G401.6 (cell line): Measurements from ENCODE around the gene JADE1.

Experiments used
- FAIRE-seq: peaks from 2 replicates; lab custom pipeline; 2012; peaks lifted over from hg19 to GRCh38; lab: Jason Lieb, UNC

Gene JADE1

GRCh38 chr4:128846063-128846462 is 36.6 kb downstream of the JADE1 start:
- FAIRE-seq = no peak

- no peak for FAIRE-seq
Observed at GRCh38 chr4:128847082-128847724, 37.7 kb downstream of the JADE1 start.

- no peak for FAIRE-seq
Observed at GRCh38 chr4:128848461-128848860, 39.0 kb downstream of the JADE1 start.

GRCh38 chr4:128850252-128850651 is 40.8 kb downstream of the JADE1 start:
- FAIRE-seq = no peak

DNA sequence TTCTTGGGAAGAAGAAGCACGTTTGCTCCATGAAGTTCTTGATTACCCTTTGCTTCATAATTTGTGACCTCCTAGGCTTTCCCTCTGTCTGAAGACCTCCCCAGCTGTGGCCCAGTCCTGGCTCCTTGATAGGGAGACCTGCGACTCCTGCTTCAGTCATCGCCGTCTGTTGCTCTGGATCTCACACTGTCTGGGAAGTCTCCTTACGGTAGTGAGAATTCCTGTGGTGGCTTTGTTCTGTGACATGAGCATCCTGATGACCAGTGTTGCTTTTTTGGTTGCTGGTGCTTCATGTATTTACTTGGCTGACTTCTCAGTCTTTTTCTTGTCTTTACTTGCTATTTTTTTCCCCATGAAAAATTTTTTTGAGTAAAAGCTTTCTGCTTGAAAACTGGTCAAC is 44.2 kb downstream of the JADE1 start:
- no peak for FAIRE-seq

DNA sequence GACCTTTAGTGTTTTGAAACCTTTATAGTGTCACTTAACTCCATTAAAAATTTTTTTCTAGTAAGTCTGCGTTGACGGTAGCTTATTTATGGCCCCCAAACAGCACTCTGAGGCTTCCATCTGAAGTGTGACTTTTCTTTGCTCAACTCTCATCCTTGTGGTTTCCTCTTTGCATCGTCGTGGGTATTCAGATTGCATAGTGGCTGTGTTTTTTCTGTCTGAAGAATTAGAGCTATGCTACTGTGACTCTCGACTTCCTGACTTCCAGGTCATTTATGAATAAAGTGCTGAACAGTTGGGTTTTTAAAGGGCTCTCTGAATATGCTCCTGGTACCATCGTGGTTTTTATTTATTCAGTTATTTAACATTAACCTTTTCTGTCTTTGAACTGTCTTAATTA is 44.9 kb downstream of the JADE1 start:
- no peak for FAIRE-seq

GRCh38 chr4:128855621-128856020 is 46.1 kb downstream of the JADE1 start:
- no peak for FAIRE-seq

GRCh38 chr4:128856246-128856645 is 46.7 kb downstream of the JADE1 start:
- FAIRE-seq = no peak

GRCh38 chr4:128858879-128859671 is 49.6 kb downstream of the JADE1 start:
- no peak for FAIRE-seq

DNA sequence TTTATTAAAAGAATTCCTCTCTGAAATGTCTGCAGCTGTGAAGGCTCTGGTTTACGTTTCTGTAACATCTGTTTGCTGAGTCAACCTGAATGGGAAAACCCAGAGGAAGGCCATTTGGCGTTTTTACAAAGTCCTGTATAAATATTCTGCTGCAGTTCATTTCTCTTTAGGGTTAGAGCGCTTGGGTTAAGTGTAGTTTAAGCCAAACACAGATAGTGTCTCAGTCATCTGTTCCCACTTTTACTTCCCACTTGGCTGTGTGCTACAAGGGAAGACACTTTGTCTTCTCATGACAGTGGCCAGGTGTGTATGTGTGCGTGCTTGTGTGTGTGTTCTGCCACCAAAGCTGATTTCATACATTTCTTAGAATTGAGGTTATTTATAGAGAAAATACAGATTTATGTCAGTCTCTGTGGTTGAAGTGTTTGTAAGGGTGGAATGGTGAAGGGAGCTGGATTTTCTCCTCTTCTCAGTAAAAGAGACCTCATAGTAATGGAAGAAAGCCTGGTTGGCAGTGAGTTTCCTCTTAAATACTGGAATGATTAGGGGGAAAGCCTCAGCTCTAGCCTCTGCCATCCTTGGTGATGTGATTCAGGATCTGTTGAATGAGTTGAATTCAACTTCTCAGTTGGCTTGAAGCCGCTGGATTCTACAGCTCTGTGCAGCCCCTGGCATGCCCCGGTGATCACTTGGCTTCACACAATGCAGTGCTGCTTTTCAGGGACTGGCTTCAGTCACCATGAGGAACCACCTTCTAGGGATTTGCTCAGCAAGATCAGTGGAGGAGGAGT is 50.6 kb downstream of the JADE1 start:
- FAIRE-seq = no peak

DNA sequence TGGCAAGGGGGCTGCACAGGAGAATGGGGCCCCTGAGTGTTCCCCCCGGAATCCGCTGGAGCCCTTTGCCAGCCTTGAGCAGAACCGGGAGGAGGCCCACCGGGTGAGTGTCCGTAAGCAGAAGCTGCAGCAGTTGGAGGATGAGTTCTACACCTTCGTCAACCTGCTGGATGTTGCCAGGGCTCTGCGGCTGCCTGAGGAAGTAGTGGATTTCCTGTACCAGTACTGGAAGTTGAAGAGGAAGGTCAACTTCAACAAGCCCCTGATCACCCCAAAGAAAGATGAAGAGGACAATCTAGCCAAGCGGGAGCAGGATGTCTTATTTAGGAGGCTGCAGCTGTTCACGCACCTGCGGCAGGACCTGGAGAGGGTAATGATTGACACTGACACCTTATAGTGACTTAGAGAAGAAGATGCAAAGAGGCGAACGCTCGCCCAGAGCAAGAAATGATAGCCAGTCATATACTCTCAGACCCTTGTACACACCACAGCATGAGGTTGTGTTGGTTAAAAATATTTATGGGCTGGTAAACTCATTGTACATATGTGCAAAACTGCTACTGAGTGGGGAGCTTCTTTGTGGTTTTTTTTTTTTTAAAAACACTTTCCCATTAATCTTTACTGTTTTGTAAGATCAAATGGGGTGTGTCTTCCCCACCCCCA is 52.5 kb downstream of the JADE1 start:
- FAIRE-seq = no peak

DNA sequence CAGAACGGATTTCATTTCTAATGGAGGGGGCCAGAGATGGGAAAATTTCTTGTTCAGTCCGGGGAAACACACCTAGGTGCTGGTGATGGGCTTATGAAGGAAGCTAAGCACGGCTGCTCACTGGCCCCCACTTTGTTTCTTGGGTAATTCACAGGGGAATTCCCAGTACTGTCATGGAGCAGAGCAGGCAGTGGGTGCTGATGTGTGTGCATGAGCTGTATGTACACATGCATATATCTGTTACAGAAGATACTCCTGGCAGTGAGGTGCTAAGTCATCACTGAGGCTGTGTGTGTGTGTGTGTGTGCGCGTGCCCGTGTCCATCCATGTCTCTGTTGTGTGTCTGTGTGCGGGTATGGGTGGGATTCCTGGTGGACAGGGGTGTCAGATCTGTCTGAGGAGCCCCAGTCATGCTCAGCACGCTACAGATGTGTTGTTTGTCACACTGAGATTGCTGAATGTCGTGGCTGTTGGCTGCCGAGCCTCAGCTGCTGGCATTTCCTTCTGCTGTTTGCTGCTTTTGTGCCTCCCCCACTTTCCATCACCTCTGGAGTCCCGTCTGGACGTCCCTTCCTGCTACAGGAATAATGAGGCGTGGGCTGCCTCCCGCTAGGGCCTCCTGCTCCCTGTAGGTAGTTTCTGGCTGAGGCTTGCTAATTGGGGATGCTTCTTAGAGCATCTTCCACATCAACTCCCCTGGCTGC is 53.3 kb downstream of the JADE1 start:
- no peak for FAIRE-seq

DNA sequence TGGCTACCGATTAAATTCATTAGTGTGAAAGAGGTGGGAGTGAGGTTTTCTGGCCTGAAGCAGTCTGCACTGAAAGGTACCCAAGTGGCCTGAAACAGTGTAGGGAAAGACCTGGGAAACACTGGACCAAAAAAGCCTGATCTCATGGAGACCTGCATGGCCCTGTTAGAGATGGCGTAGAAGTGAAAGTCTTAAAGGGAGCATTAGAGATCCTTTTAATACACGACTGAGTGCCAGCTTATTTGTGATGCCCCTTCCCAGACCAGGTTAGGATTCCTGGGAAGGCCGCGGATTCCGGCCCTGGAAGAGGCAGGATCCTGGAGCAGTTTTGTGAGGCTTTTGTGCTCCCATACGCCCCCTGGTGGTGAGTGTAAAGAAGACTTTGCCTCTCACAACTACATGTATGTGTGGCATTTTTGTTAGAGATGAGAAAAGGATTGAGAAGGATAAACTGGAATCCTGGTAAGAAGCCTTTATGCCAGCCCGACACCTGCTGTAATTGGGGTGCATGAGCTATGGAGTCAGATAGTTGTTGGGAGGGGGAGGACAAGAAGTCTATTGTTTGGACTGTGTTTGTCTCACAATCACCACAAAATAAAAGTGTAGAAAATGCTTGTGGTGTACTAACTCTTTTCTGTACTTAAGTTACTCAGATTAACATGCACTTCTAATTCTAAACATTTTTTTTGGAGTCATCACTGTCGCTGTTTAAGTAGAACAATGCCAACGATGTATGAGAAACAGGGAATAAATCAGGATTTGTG is 54.0 kb downstream of the JADE1 start:
- peak; percentile 88 for FAIRE-seq

DNA sequence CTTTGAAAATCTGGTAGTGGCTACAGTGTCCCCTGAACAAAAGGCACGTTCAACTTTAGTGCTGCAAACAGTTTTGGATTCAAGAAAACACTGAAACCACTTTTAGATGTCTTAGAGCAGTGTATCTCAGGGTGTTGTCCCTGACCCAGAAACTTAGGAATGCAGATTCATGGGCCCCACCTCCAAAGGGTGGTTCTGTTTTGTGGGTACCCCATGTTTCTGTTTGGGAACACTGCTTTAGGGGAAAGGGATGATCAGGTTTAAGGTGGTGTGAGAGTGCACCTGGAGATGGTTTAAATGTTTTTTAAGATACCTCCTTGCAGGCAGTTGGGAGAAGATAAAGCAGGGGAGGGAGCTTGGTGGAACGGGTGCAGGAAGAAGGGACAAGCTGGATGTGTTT is 55.6 kb downstream of the JADE1 start:
- no peak for FAIRE-seq

DNA sequence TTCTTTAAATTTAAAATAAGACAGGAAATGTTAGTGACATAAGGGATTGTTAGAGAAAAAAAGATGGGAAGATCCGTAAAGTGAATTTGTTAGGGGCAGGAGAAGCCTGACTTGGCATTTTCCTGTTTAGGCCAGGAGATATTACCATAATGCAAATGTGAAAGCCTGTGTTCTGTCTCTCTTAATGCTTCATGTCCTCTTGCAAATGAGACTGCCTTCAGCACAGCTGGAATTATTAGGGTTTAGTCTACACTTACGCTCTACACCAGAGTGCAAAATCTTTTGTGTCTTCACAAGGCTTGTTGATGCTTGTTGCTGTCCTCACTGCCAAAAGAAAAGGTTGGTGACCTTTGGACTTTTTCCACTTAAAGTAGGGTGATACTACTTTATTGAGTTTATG is 56.8 kb downstream of the JADE1 start:
- FAIRE-seq = no peak

DNA sequence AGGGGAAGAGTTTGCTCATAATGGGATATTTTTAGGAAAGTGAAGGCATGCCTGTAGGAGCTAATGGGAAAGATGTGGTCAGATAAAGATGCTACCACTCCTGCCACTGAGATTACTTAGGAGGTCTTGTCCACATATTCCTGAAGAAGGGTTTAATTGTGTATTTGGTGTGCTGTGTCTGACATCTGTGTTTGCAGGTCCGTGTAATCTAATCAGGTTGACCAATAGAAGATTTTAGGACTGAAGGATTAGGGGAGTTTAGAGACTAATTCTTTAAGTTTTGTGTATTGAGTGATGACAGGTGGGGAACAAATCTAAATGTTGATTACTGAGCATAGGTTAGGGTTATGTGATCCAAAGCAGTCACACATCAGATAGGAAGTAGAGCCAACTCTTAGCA is 57.2 kb downstream of the JADE1 start:
- FAIRE-seq = no peak

- FAIRE-seq = no peak
Observed at GRCh38 chr4:128868758-128869157, 59.3 kb downstream of the JADE1 start.

- FAIRE-seq = no peak
Observed at GRCh38 chr4:128869776-128870509, 60.4 kb downstream of the JADE1 start.

- FAIRE-seq = no peak
Observed at GRCh38 chr4:128871948-128872347, 62.4 kb downstream of the JADE1 start.

DNA sequence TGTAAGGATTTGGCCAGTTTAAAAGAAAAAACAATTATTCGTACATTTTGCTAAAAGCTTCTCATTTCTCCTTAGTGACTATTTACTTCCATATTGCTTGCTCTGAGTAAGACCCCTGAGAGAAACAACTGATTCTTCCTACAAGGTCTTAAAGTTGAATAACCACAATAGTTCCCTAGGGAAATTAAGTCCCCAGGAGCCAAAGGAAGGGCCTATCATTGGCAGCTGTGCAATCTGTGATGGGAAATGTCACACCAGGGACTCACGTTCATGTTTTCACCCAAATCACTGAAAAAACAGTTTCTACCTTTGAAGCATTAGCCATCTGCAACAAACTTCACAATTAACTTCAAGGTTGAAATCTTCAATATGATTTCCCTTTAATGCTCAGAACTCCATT is 66.7 kb downstream of the JADE1 start:
- no peak for FAIRE-seq

DNA sequence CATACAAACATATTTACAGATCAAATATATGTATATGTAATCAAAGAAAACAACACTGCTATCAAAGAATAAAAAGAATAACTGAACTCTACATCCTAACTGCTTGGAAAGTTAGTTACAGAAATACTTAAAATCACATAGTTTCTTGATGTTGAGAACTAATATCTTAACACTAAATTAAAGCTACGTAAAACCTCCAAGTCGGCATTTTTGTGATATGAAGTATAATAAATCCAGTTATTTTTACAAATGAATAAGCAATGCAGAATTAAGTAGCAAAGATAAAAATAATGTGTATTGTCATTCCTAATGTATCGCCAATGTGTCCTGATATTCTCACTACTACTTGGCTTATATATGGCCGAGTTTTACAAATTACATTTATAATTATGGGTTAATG is 68.4 kb downstream of the JADE1 start:
- FAIRE-seq = no peak
